HG03025 (cell line): ENCODE results near the gene TLCD1.
"Not testable (repeated sequence)": the region's sequence is repeated elsewhere in the genome, so short reads cannot be mapped to it uniquely, and the experiment has no call there.

ENCODE experiments used
- ATAC-seq: cut with Tn5 transposase; IDR thresholded peaks from one replicate; pipeline ENCODE4 v1.9.1; 2021; ENCODE audit warnings: mild to moderate bottlenecking, moderate library complexity; ENCODE audit not compliant: unreplicated experiment, low FRiP score

TLCD1 gene

GRCh38 chr17:28733346-28733745, 7.3 kb upstream of the TLCD1 start:
- ATAC-seq = no peak

- ATAC-seq = no peak
Observed at GRCh38 chr17:28729950-28730330, 3.9 kb upstream of the TLCD1 start.

- ATAC-seq = peak; percentile 38
Observed at GRCh38 chr17:28728364-28729200, 2.5 kb upstream of the TLCD1 start, which contains the start of gene NEK8. Gene NEK8, plus strand, starts transcription at chr17:28728788. Its CDS starts 26 bp downstream, at chr17:28728814.

GRCh38 chr17:28726627-28727491, 826 bp upstream of the TLCD1 start:
- peak; percentile 39 for ATAC-seq

GRCh38 chr17:28725660-28726225, 290 bp downstream of the TLCD1 start:
- ATAC-seq = no peak

- no peak for ATAC-seq
Observed at GRCh38 chr17:28725166-28725659, 820 bp downstream of the TLCD1 start.

GRCh38 chr17:28724500-28725165, 1.4 kb downstream of the TLCD1 start:
- ATAC-seq = no peak

- ATAC-seq = not testable (repeated sequence)
Observed at GRCh38 chr17:28723836-28724499, 2.1 kb downstream of the TLCD1 start.

- ATAC-seq = no peak
Observed at GRCh38 chr17:28723159-28723835, 2.7 kb downstream of the TLCD1 start.

- ATAC-seq = no peak
Observed at GRCh38 chr17:28722417-28723158, 3.4 kb downstream of the TLCD1 start.

- not testable (repeated sequence) for ATAC-seq
Observed at GRCh38 chr17:28720997-28721329, 5.1 kb downstream of the TLCD1 start.

- ATAC-seq = no peak
Observed at GRCh38 chr17:28720247-28720996, 5.6 kb downstream of the TLCD1 start.

GRCh38 chr17:28719021-28719433, 7.0 kb downstream of the TLCD1 start:
- no peak for ATAC-seq

GRCh38 chr17:28718333-28719020, 7.6 kb downstream of the TLCD1 start:
- no peak for ATAC-seq

GRCh38 chr17:28717578-28718332, 8.3 kb downstream of the TLCD1 start, which contains the start of gene RAB34:
Gene RAB34, minus strand, starts transcription at chr17:28717868. Its CDS starts 602 bp downstream, at chr17:28717266.
- no peak for ATAC-seq

GRCh38 chr17:28716740-28717577, 9.1 kb downstream of the TLCD1 start:
- no peak for ATAC-seq
